ENCODE measurements around the gene NLGN4Y.

- no peak for TF ChIP-seq CTCF (IDR thresholded peaks at IDR 0.05 in 8 of 11, conservative IDR thresholded peaks at IDR 0.05 in 3 of 11)
- TF ChIP-seq POLR2A (IDR thresholded peaks at IDR 0.05): no peak
- no peak for TF ChIP-seq POLR2AphosphoS5 (IDR thresholded peaks at IDR 0.05)
Measured at GRCh38 chrY:14523491-14524271, 648 bp upstream of the NLGN4Y start.
